Prostate gland (tissue), 2 donors: ENCODE results near the gene YOD1. TPM values are rescaled to one million over a fixed set of nuclear protein-coding genes. Genes with fewer than 3 reads are reported as not detected.
A peak's percentile ranks its signal among the peaks of the same experiment; 100 is the strongest.

Source experiments
- DNase-seq: peaks from one replicate; pipeline ENCODE4 v3.0.0-alpha.2; 2019; ENCODE audit warnings: low spot score
- H3K27ac ChIP-seq, 2 donors: fragments of 200-600 bp; sonication (generic); 2 replicates each; pipeline ENCODE4 v1.5.1; 2017 to 2019
- H3K27me3 ChIP-seq: fragments of 200-600 bp; sonication (generic); replicated peaks from 2 replicates; pipeline ENCODE4 v1.5.1; 2019; ENCODE audit not compliant: insufficient read depth
- H3K36me3 ChIP-seq, 2 donors: fragments of 200-600 bp; sonication (generic); 1 replicate in 1 of 2; 2 replicates in 1 of 2; pipeline versions ENCODE4 v1.5.1 to v1.8.1; 2017 to 2019
- H3K4me1 ChIP-seq: fragments of 200-600 bp; sonication (generic); replicated peaks from 2 replicates; pipeline ENCODE4 v1.5.1; 2019
- H3K4me3 ChIP-seq, 2 donors: fragments of 200-600 bp; sonication (generic); 2 replicates each; pipeline ENCODE4 v1.5.1; 2017 to 2019
- H3K9me3 ChIP-seq: fragments of 200-600 bp; sonication (generic); 2 replicates; pipeline ENCODE4 v1.5.1; 2017
- CTCF ChIP-seq, 4 experiments: fragments of 200-600 bp in 2 of 4; fragments of 450-650 bp in 2 of 4; sonication (generic) in 2 of 4; IDR thresholded peaks; 1 replicate in 3 of 4; 2 replicates in 1 of 4; pipeline ENCODE4 v1.5.1; 2016 to 2019; ENCODE audit warnings: antibody characterized with exemption in 4 of 4, mild to moderate bottlenecking in 2 of 4, moderate library complexity in 2 of 4
- POLR2A ChIP-seq: fragments of 450-650 bp; IDR thresholded peaks from one replicate; pipeline ENCODE4 v1.6.1; 2016; ENCODE audit warnings: antibody characterized with exemption, mild to moderate bottlenecking
- POLR2AphosphoS5 ChIP-seq: sonication (generic); formaldehyde crosslinking; IDR thresholded peaks from one replicate; pipeline ENCODE4 v1.6.1; 2017; ENCODE audit warnings: antibody characterized with exemption
- WGBS: methylation state at CpG from one replicate; pipeline ENCODE4 v1.1.5; 2018; 5-methylcytosine and 5-hydroxymethylcytosine counted together
- intact Hi-C: fragments of 100-400 bp; cut with DNase I; formaldehyde crosslinking; loops from one replicate; pipeline ENCODE4 v1.14.2; 2022
- total RNA-seq, 2 donors: library from RNA; depleted of rRNA; stranded (reverse); fragments of >200 nt; gene quantifications; one replicate each; pipeline ENCODE4 v1.1.0, GENCODE V29; 2016

The YOD1 gene
- total RNA-seq: 10 to 100 TPM in 1 of 2 donors, 1 to 10 TPM in 1; 6.2 to 10.8 TPM

- TF ChIP-seq CTCF (IDR thresholded peaks at IDR 0.05): no peak
- no peak for TF ChIP-seq POLR2A
- no peak for TF ChIP-seq POLR2AphosphoS5
- Histone ChIP-seq H3K4me1 (no peaks in the 10 kb centered on the region), H3K4me3 (peak within 1 kb of the TSS; percentile 75 to 87), H3K9me3 (no peaks in the 10 kb centered on the region), H3K36me3 (no peaks in the 10 kb centered on the region), H3K27me3 (no peaks in the 10 kb centered on the region), H3K27ac (peak within 1 kb of the TSS; percentile 89 to 95)
- DNase-seq: no peak
- WGBS: 57% methylated on average over 15 of the region's 15 CpGs
- intact Hi-C loops: no loop called here
These were observed at the start of gene YOD1 for GRCh38 chr1:207051191-207051943. YOD1 (minus strand) TSS chr1:207051208; CDS start chr1:207051030, 178 bp downstream.

- Histone ChIP-seq H3K27ac (no peak overlapping the region), H3K36me3 (no peaks in the 10 kb centered on the region), H3K4me1 (no peaks in the 10 kb centered on the region), H3K9me3 (no peaks in the 10 kb centered on the region), H3K27me3 (no peaks in the 10 kb centered on the region), H3K4me3 (no peak overlapping the region)
- WGBS: 89% methylated on average over 3 of the region's 3 CpGs
- intact Hi-C loops: no loop called here
- DNase-seq: no peak
- TF ChIP-seq POLR2AphosphoS5 (no peak), POLR2A (no peak), CTCF (IDR thresholded peaks at IDR 0.05) (no peak)
These were observed 46.9 kb upstream of the YOD1 start for GRCh38 chr1:207097871-207098324.

GRCh38 chr1:207093944-207094343 is 42.9 kb upstream of the YOD1 start:
- TF ChIP-seq CTCF (IDR thresholded peaks at IDR 0.05) (no peak), POLR2A (no peak), POLR2AphosphoS5 (no peak)
- no peaks in the 10 kb centered on the region for H3K4me1 ChIP-seq
- no peak for DNase-seq
- H3K27ac ChIP-seq: no peak overlapping the region
- intact Hi-C loops: no loop called here
- H3K4me3 ChIP-seq: no peak overlapping the region
- no peaks in the 10 kb centered on the region for H3K36me3 ChIP-seq
- no peaks in the 10 kb centered on the region for H3K27me3 ChIP-seq
- H3K9me3 ChIP-seq: no peaks in the 10 kb centered on the region
- 50% methylated on average over 2 of the region's 2 CpGs for WGBS

GRCh38 chr1:207091200-207091908 is 40.3 kb upstream of the YOD1 start:
- no peak overlapping the region for H3K27ac ChIP-seq
- 83% methylated on average over 4 of the region's 4 CpGs for whole genome bisulfite sequencing
- no peak for TF ChIP-seq CTCF (IDR thresholded peaks at IDR 0.05)
- TF ChIP-seq POLR2AphosphoS5: no peak
- TF ChIP-seq POLR2A: no peak

More at GRCh38 chr1:207091200-207091908, 40.3 kb upstream of the YOD1 start:
- Histone ChIP-seq H3K9me3 (no peaks in the 10 kb centered on the region), H3K27me3 (no peaks in the 10 kb centered on the region), H3K36me3 (no peaks in the 10 kb centered on the region), H3K4me1 (no peaks in the 10 kb centered on the region), H3K4me3 (no peak overlapping the region)
- DNase-seq: no peak
- intact Hi-C loops: no loop called here
